Fibroblast of villous mesenchyme (primary cell): ENCODE results near the gene HOXB2. TPM values are rescaled to one million over a fixed set of nuclear protein-coding genes. Genes with fewer than 3 reads are reported as not detected.

ENCODE experiments used
- DNase-seq: peaks from one replicate; pipeline ENCODE4 v3.0.0-alpha.2; 2010; ENCODE audit warnings: low read depth
- H3K4me3 ChIP-seq: 2 replicates; pipeline ENCODE4 v1.5.1; 2011; ENCODE audit warnings: low read depth, mild to moderate bottlenecking, low read length
- total RNA-seq: library from RNA; depleted of rRNA; stranded (reverse); fragments of >200 nt; gene quantifications from 2 replicates; pipeline ENCODE4 v1.2.3, GENCODE V29; 2012
- TF ChIP-seq, protein P1 (sequence below): IDR thresholded peaks from 2 replicates; pipeline ENCODE4 v1.5.1; 2012; ENCODE audit warnings: low read depth, mild to moderate bottlenecking, low read length; ENCODE audit not compliant: insufficient read depth

The HOXB2 gene
- total RNA-seq, 1 donor, result 4.3 TPM

GRCh38 chr17:48543107-48543853 is 1.6 kb downstream of the HOXB2 start:
- TF ChIP-seq, protein P1, sequence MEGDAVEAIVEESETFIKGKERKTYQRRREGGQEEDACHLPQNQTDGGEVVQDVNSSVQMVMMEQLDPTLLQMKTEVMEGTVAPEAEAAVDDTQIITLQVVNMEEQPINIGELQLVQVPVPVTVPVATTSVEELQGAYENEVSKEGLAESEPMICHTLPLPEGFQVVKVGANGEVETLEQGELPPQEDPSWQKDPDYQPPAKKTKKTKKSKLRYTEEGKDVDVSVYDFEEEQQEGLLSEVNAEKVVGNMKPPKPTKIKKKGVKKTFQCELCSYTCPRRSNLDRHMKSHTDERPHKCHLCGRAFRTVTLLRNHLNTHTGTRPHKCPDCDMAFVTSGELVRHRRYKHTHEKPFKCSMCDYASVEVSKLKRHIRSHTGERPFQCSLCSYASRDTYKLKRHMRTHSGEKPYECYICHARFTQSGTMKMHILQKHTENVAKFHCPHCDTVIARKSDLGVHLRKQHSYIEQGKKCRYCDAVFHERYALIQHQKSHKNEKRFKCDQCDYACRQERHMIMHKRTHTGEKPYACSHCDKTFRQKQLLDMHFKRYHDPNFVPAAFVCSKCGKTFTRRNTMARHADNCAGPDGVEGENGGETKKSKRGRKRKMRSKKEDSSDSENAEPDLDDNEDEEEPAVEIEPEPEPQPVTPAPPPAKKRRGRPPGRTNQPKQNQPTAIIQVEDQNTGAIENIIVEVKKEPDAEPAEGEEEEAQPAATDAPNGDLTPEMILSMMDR, result no peak
- peak; percentile 65 for DNase-seq
- H3K4me3 ChIP-seq, result peak overlapping the region; percentile 72

- peak overlapping the region; percentile 72 for H3K4me3 ChIP-seq
- TF ChIP-seq, protein P1, result peak; percentile 1
- DNase-seq, result no peak
These were observed 2.2 kb downstream of the HOXB2 start for GRCh38 chr17:48542698-48543106.

- TF ChIP-seq, protein P1, result no peak
- peak; percentile 43 for DNase-seq
- peak overlapping the region; percentile 72 for H3K4me3 ChIP-seq
These were observed 2.7 kb downstream of the HOXB2 start for GRCh38 chr17:48542114-48542656.

GRCh38 chr17:48541577-48542113 is 3.3 kb downstream of the HOXB2 start:
- peak overlapping the region; percentile 72 for H3K4me3 ChIP-seq
- TF ChIP-seq, protein P1, result no peak
- peak; percentile 42 for DNase-seq

DNA sequence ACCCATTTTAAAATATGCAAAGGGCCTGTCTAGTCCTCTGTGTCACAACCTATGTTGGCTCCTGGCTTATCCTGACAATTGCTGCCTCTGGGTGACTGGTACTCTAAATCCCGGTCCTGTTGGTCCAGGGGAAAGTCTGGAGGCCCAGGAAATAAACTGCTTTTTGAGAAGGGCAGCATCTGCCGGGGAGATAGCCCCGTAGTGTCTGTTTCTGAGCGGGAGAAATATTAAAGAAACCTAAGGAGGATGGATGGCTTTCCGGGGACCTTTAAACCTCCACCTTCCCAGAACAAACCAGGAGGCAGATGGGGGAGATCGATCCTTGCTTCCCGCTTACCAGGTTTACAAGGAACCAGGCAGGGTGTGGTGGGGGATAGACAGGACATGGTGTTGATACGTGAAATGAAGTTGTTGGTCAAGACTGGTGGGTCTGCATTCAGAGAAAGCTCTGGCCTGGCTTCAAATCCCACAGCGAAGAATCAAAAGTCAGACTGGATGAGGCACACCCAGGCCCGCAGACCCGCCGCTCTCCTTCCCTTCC is 3.8 kb downstream of the HOXB2 start:
- TF ChIP-seq, protein P1, result no peak
- no peak for DNase-seq
- H3K4me3 ChIP-seq, result peak overlapping the region; percentile 72

GRCh38 chr17:48540213-48540612 is 4.7 kb downstream of the HOXB2 start:
- TF ChIP-seq, protein P1, result no peak
- no peak for DNase-seq
- H3K4me3 ChIP-seq, result no peak overlapping the region
